ENCODE results near the gene SLC37A1.

Gene SLC37A1

DNA sequence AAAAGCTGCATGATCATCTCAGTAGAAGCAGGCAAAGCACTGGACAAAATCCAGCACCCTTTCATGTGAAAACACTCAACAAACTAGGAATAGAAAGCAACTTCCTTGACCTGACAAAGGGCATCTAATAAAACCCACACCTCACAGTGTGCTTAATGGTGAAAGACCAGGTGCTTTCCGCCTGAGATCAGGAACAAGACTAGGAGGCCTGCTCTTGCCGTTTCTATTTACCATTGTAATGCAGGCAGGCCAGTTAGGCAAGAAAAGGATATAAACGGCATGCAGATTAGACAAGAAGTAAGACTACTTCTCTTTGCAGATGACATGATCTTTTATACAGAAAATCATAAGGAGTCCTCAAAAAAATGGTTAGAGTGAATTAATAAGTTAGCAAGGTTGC, 37.2 kb downstream of the SLC37A1 start:
- TF ChIP-seq ZFX (IDR thresholded peaks at IDR 0.05; ENCODE audit: borderline replicate concordance) (no peak), CTCF (IDR thresholded peaks at IDR 0.05) (no peak)
- H3K27ac ChIP-seq = no peak overlapping the region

DNA sequence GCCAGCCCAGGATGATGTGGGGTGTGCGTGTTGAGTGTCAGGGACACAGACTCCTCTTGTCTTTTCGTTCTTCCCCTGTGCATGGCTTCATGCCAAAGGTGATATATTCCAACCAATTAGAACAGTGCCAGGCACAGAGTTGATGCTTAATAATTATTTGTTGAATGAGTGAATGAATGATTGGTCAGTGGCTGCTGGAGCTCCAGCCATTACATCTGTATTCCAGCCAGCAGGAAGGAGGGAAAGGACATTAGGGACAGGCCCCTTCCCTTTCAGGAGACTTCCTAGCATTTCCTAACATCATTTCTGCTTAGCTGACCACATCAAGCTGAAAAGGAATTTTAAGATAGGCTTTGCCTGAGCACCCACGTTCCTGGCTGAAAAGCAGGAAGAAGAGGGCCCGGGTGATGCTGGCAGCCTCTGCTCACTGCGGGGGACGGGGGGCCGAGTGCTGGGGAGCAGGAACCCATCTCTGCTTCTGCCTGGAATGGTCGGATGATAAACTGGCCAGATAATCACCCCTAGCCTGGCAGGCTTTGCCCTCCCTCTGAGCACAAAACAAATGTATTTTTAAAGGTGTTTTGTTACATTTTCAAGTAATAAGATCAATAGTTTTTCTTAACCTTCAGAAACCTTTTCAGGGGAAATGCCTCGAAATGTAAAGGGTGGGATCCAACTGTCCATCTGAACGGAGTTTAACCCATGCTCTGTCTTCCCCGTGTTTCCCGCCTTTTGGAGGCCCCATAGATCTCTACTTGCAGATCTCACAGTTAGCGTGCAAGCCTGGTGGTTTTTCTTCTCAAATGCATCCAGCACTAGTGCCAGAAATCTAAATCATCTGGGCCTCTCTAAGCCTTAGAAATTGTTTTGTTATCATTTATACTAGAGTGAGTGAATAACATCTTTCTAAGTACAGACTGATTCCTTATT, 39.0 kb downstream of the SLC37A1 start:
- no peak overlapping the region for H3K27ac ChIP-seq
- no peak for TF ChIP-seq ZFX (IDR thresholded peaks at IDR 0.05; ENCODE audit: borderline replicate concordance)
- no peak for TF ChIP-seq CTCF (IDR thresholded peaks at IDR 0.05)

DNA sequence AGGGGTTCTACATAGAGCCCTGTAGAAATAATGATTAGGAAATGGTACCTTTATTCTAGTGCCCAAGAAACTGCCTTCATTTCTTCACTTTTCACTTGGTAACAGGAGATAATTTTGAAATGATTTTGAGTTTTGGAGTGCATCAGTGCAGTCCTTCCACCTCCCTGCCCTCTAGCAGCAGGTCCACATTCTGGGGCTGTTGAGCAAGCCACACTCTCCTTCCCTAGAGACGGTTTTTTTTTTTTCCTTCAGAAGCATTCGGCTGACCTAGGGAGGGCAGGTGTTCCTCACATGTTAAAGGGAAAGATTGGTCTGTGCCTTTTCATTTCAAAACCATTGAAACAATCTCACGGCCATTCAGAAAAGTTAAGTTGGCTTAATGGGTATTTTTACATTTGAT, 39.8 kb downstream of the SLC37A1 start:
- no peak overlapping the region for H3K27ac ChIP-seq

DNA sequence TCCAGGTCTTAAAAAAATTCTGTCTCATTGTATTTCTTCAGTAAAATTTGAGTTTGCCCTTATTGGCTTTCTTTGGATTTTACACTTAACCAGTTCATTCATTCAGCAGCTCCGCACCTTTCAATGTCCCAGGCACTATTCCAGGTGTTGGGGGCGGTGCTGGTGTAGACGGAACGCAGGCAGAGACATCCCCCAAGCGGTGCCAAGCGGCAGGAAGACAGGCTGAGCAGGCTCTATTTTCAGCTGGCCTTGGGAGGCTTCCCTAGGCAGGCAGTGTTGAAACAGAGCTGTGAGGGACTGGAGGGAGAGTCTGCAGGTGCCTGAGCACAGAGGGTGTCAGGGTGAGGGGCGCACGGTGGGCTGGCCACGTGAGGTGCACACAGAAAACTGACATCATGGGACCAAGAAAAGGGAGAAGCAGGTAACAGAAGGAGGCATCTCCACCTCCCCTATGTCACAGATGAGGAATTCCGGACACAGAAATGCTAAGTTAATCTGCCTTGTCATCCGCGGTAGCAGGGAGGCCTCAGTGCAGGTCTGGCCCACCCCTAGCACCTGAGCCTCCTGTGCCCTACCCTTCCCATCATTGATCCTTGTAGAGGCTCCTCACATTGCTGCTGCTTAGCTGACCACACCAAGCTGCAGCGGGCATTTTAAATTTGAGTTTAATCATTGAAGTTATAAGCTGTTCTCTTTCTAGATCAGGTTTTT, 40.8 kb downstream of the SLC37A1 start:
- no peak overlapping the region for H3K27ac ChIP-seq
- TF ChIP-seq ZFX (IDR thresholded peaks at IDR 0.05; ENCODE audit: borderline replicate concordance) (no peak), CTCF (IDR thresholded peaks at IDR 0.05) (no peak)

More for the DNA sequence above, 39.8 kb downstream of the SLC37A1 start:
- TF ChIP-seq CTCF (IDR thresholded peaks at IDR 0.05) (no peak), ZFX (IDR thresholded peaks at IDR 0.05; ENCODE audit: borderline replicate concordance) (no peak)

DNA sequence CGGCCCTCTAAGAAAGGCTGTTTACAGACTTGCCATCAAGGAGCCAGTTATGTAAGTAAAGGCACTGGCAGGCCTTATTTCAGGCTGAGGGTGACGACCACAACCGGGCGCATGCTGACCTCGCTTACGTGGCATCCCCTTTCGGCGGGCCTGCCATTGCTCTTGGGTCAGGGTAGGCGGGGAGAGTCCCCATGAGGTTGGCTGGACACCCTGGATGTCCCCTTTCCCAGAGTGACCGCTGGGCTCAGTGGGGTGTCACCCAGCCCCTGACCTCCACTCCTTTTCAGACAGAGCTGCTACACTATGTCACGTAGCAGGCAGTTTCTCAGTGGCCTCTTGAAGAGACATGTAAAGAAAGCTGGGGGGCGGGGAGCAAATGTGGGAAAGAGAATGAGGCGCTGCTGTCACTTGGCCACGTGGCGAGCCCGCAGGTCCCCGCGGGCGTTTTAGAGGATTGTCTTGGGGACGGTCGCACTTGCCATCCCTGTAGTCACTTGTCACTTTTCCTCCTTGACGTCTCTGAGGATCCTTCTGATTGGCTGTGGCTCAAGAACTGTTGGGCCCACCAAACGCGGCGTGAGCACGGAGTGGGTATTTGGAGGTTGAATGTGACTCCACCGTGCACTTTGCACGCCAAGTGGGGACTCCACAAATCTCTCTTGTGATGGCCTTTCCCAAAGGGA, 42.2 kb downstream of the SLC37A1 start:
- TF ChIP-seq CTCF (IDR thresholded peaks at IDR 0.05) = no peak
- no peak for TF ChIP-seq ZFX (IDR thresholded peaks at IDR 0.05; ENCODE audit: borderline replicate concordance)
- no peak overlapping the region for H3K27ac ChIP-seq

- TF ChIP-seq CTCF (IDR thresholded peaks at IDR 0.05) (no peak), ZFX (IDR thresholded peaks at IDR 0.05; ENCODE audit: borderline replicate concordance) (no peak)
- no peak overlapping the region for H3K27ac ChIP-seq
Measured at GRCh38 chr21:42556476-42556875, 42.8 kb downstream of the SLC37A1 start.

Measured in 22Rv1 (cell line).